Testis (tissue), 2 donors: ENCODE measurements around the gene SLC2A4.

ENCODE experiments used
- POLR2A ChIP-seq: fragments of 450-650 bp; IDR thresholded peaks from one replicate; pipeline ENCODE4 v1.6.1; 2017; ENCODE audit warnings: antibody characterized with exemption, mild to moderate bottlenecking, moderate library complexity
- TF ChIP-seq, protein P1 (sequence below), 3 experiments: fragments of 450-650 bp in 2 of 3; fragments of 200-600 bp in 1 of 3; sonication (generic) in 1 of 3; IDR thresholded peaks; one replicate each; pipeline ENCODE4 v1.5.1; 2016 to 2019; ENCODE audit warnings: antibody characterized with exemption in 3 of 3, mild to moderate bottlenecking in 2 of 3, moderate library complexity in 1 of 3

DNA sequence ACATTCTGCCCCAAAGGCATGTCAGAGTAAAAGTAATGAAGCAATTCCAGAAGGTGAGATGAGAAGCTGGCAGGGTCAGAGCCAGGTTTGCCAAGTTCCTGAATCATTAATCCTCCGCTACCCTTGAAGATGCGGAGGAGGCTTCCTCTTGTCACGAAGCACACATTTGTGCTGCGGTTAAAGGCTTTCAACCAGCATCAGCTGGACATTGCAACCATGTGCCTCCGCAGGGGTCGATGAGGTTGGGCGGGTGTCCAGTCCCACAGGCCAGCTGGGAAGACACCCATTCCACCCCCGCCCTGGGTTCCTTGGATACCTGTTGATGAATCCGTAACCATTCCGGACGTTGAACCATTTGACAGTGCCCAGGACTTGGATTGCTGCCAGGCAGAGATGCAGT lies 11.6 kb downstream of the SLC2A4 start:
- TF ChIP-seq, protein P1, sequence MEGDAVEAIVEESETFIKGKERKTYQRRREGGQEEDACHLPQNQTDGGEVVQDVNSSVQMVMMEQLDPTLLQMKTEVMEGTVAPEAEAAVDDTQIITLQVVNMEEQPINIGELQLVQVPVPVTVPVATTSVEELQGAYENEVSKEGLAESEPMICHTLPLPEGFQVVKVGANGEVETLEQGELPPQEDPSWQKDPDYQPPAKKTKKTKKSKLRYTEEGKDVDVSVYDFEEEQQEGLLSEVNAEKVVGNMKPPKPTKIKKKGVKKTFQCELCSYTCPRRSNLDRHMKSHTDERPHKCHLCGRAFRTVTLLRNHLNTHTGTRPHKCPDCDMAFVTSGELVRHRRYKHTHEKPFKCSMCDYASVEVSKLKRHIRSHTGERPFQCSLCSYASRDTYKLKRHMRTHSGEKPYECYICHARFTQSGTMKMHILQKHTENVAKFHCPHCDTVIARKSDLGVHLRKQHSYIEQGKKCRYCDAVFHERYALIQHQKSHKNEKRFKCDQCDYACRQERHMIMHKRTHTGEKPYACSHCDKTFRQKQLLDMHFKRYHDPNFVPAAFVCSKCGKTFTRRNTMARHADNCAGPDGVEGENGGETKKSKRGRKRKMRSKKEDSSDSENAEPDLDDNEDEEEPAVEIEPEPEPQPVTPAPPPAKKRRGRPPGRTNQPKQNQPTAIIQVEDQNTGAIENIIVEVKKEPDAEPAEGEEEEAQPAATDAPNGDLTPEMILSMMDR (IDR thresholded peaks at IDR 0.05) = no peak
- TF ChIP-seq POLR2A = no peak
